ENCODE measurements around the gene EXT2. TPM values are rescaled to one million over a fixed set of nuclear protein-coding genes. Genes with fewer than 3 reads are reported as not detected.

Gene EXT2
- total RNA-seq, 1 donor from 2014 or later, result 75.0 TPM

- TF ChIP-seq CTCF (IDR thresholded peaks at IDR 0.05; ENCODE audit: unreplicated experiment), result no peak
- Mint-ChIP-seq H3K27ac (no peak overlapping the region), H3K4me3 (no peak overlapping the region), H3K4me1 (peaks cover 13% of the 10 kb centered on the region), H3K36me3 (peaks cover 38% of the 10 kb centered on the region), H3K27me3 (ENCODE audit: low read depth) (no peaks in the 10 kb centered on the region), H3K9me3 (no peaks in the 10 kb centered on the region)
- no peak for DNase-seq (ENCODE audit: low spot score in 2 of 2, unreplicated experiment in 2 of 2)
Observed at GRCh38 chr11:44145011-44145775, 49.7 kb downstream of the EXT2 start.

- Mint-ChIP-seq H3K27me3 (ENCODE audit: low read depth) (no peaks in the 10 kb centered on the region), H3K27ac (no peak overlapping the region), H3K9me3 (peaks cover 14% of the 10 kb centered on the region), H3K4me3 (no peak overlapping the region), H3K36me3 (peaks cover 55% of the 10 kb centered on the region), H3K4me1 (peaks cover 8% of the 10 kb centered on the region)
- no peak for TF ChIP-seq CTCF (IDR thresholded peaks at IDR 0.05; ENCODE audit: unreplicated experiment)
- no peak for DNase-seq (ENCODE audit: low spot score in 2 of 2, unreplicated experiment in 2 of 2)
Observed at GRCh38 chr11:44146931-44147330, 51.5 kb downstream of the EXT2 start.

- TF ChIP-seq CTCF (IDR thresholded peaks at IDR 0.05; ENCODE audit: unreplicated experiment), result no peak
- H3K4me1 Mint-ChIP-seq, result peaks cover 8% of the 10 kb centered on the region
- H3K9me3 Mint-ChIP-seq, result peaks cover 18% of the 10 kb centered on the region
- H3K36me3 Mint-ChIP-seq, result peaks cover 60% of the 10 kb centered on the region
- DNase-seq (ENCODE audit: low spot score in 2 of 2, unreplicated experiment in 2 of 2), result no peak
- H3K4me3 Mint-ChIP-seq, result no peak overlapping the region
- H3K27ac Mint-ChIP-seq, result no peak overlapping the region
- H3K27me3 Mint-ChIP-seq (ENCODE audit: low read depth), result no peaks in the 10 kb centered on the region
Observed at GRCh38 chr11:44147751-44148150, 52.3 kb downstream of the EXT2 start.

- H3K9me3 Mint-ChIP-seq, result peaks cover 32% of the 10 kb centered on the region
- peak overlapping the region; percentile 36 for H3K27ac Mint-ChIP-seq
- no peak for TF ChIP-seq CTCF (IDR thresholded peaks at IDR 0.05; ENCODE audit: unreplicated experiment)
- H3K36me3 Mint-ChIP-seq, result peaks cover 69% of the 10 kb centered on the region
- peaks cover 8% of the 10 kb centered on the region for H3K4me1 Mint-ChIP-seq
- no peak overlapping the region for H3K4me3 Mint-ChIP-seq
- DNase-seq (ENCODE audit: low spot score in 2 of 2, unreplicated experiment in 2 of 2), result no peak
- no peaks in the 10 kb centered on the region for H3K27me3 Mint-ChIP-seq (ENCODE audit: low read depth)
Observed at GRCh38 chr11:44149651-44150050, 54.2 kb downstream of the EXT2 start.

- Mint-ChIP-seq H3K4me1 (peaks cover 8% of the 10 kb centered on the region), H3K9me3 (peaks cover 32% of the 10 kb centered on the region), H3K27ac (no peak overlapping the region), H3K4me3 (no peak overlapping the region), H3K27me3 (ENCODE audit: low read depth) (no peaks in the 10 kb centered on the region), H3K36me3 (peaks cover 68% of the 10 kb centered on the region)
- DNase-seq (ENCODE audit: low spot score in 2 of 2, unreplicated experiment in 2 of 2), result no peak
- TF ChIP-seq CTCF (IDR thresholded peaks at IDR 0.05; ENCODE audit: unreplicated experiment), result no peak
Observed at GRCh38 chr11:44150401-44150800, 54.9 kb downstream of the EXT2 start.
